K562 (cell line): ENCODE data around the gene ARMH3.

Experiments used
- BCL6 ChIP-seq: fragments of 250-450 bp; sonication (Bioruptor Pico); IDR thresholded peaks from 2 replicates; pipeline ENCODE4 v1.4.0; 2020
- CTCF ChIP-seq, 3 experiments: IDR thresholded peaks in 2 of 3; conservative IDR thresholded peaks in 1 of 3; 2 replicates each; pipeline ENCODE4 v1.5.1; 2011 to 2012; ENCODE audit warnings: low read length in 3 of 3, mild to moderate bottlenecking in 3 of 3, control low read depth in 2 of 3, improper control_type of control experiment in 1 of 3, inconsistent platforms in 1 of 3, low read depth in 1 of 3, mixed read lengths in 1 of 3, moderate library complexity in 1 of 3; ENCODE audit not compliant: insufficient read depth in 2 of 3
- EGR1 ChIP-seq: fragments of 450-650 bp; conservative IDR thresholded peaks from 2 replicates; pipeline ENCODE4 v1.6.1; 2017; ENCODE audit warnings: mild to moderate bottlenecking
- ETS1 ChIP-seq: conservative IDR thresholded peaks from 2 replicates; pipeline ENCODE4 v1.6.1; 2011; ENCODE audit warnings: low read depth, mild to moderate bottlenecking, low read length; ENCODE audit not compliant: control insufficient read depth
- FIP1L1 ChIP-seq: fragments of 200-400 bp; formaldehyde crosslinking; IDR thresholded peaks from 2 replicates; pipeline ENCODE4 v1.6.1; 2018; ENCODE audit warnings: mild to moderate bottlenecking, low read depth, low read length; ENCODE audit not compliant: poor library complexity, severe bottlenecking
- FOXJ3 ChIP-seq: sonication (generic); formaldehyde crosslinking; IDR thresholded peaks from 2 replicates; pipeline ENCODE4 v1.4.0; 2020; ENCODE audit warnings: mild to moderate bottlenecking, missing genetic modification reagents
- NBN ChIP-seq: fragments of 450-650 bp; IDR thresholded peaks from 2 replicates; pipeline ENCODE4 v1.6.1; 2016; ENCODE audit warnings: low read depth, mild to moderate bottlenecking
- POLR2A ChIP-seq: fragments of 450-650 bp; conservative IDR thresholded peaks from 2 replicates; pipeline ENCODE4 v1.6.1; 2016
- POLR2AphosphoS5 ChIP-seq: IDR thresholded peaks from 2 replicates; pipeline ENCODE4 v1.6.1; 2011; ENCODE audit warnings: mild to moderate bottlenecking, low read depth, low read length, moderate library complexity; ENCODE audit not compliant: control insufficient read depth, insufficient read depth
- PRDM10 ChIP-seq: fragments of 450-650 bp; IDR thresholded peaks from 2 replicates; pipeline ENCODE4 v1.6.1; 2018; ENCODE audit not compliant: partially characterized antibody
- TFE3 ChIP-seq: fragments of 450-650 bp; formaldehyde crosslinking; IDR thresholded peaks from 2 replicates; pipeline ENCODE4 v1.4.0; 2020; ENCODE audit warnings: mild to moderate bottlenecking, mixed read lengths
- ZNF766 ChIP-seq: fragments of 200-800 bp; sonication (Bioruptor generic); conservative IDR thresholded peaks from 2 replicates; pipeline ENCODE4 v1.6.1; 2016; ENCODE audit warnings: missing genetic modification characterization, missing compliant biosample characterization

GRCh38 chr10:102001435-102002068, 54.4 kb downstream of the ARMH3 start:
- TF ChIP-seq CTCF (IDR thresholded peaks at IDR 0.05 in 2 of 3, conservative IDR thresholded peaks at IDR 0.05 in 1 of 3; ENCODE audit: insufficient read depth in 2 of 3, low read depth in 1 of 3, low read length in 3 of 3) (no peak), EGR1 (no peak), PRDM10 (no peak), TFE3 (no peak), POLR2A (no peak), ZNF766 (CRISPR knock-in tag) (no peak), FIP1L1 (no peak), FOXJ3 (CRISPR knock-in tag) (no peak), BCL6 (CRISPR knock-in tag) (no peak), NBN (no peak), ETS1 (no peak), POLR2AphosphoS5 (no peak)
